Glutamatergic neuron (in vitro differentiated cells): ENCODE data around the gene SF3B2. TPM values are rescaled to one million over a fixed set of nuclear protein-coding genes. Genes with fewer than 3 reads are reported as not detected.

ENCODE experiments used
- total RNA-seq: library from RNA; stranded (reverse); fragmentation: NEBNext Ultra II Directional; extraction: Animal tissue kit (Norgen Biotek cat#: 25700); gene quantifications from one replicate; pipeline ENCODE4 v1.2.1, GENCODE V29; 2021; ENCODE audit not compliant: unreplicated experiment

Gene SF3B2
- total RNA-seq, 1 donor from 2014 or later, result 187 TPM

Other genes starting within 250 kb of the SF3B2 start
- gene SNX32, start 218.4 kb upstream of the SF3B2 start, total RNA-seq, result 14.7 TPM
- gene CFL1, start 194.2 kb upstream of the SF3B2 start, total RNA-seq, result 1,294 TPM
- 114 TPM for gene MUS81, start 191.9 kb upstream of the SF3B2 start, total RNA-seq
- 16.3 TPM for gene EFEMP2, start 179.6 kb upstream of the SF3B2 start, total RNA-seq
- not detected for gene CTSW, start 172.5 kb upstream of the SF3B2 start, total RNA-seq
- gene FIBP, start 163.9 kb upstream of the SF3B2 start, total RNA-seq, result 115 TPM
- gene CCDC85B, start 161.7 kb upstream of the SF3B2 start, total RNA-seq, result 23.6 TPM
- not detected for gene FOSL1, start 152.0 kb upstream of the SF3B2 start, total RNA-seq
- gene C11orf68, start 133.3 kb upstream of the SF3B2 start, total RNA-seq, result 24.7 TPM
- gene DRAP1, start 132.9 kb upstream of the SF3B2 start, total RNA-seq, result 68.7 TPM
- gene TSGA10IP, start 106.9 kb upstream of the SF3B2 start, total RNA-seq, result not detected
- gene SART1, start 90.6 kb upstream of the SF3B2 start, total RNA-seq, result 52.3 TPM
- 37.6 TPM for gene EIF1AD, start 50.2 kb upstream of the SF3B2 start, total RNA-seq
- gene BANF1, start 49.9 kb upstream of the SF3B2 start, total RNA-seq, result 135 TPM
- not detected for gene CST6, start 40.4 kb upstream of the SF3B2 start, total RNA-seq
- not detected for gene CATSPER1, start 25.9 kb upstream of the SF3B2 start, total RNA-seq
- gene GAL3ST3, start 3.2 kb upstream of the SF3B2 start, total RNA-seq, result 2.4 TPM
- 30.6 TPM for gene PACS1, start 17.9 kb downstream of the SF3B2 start, total RNA-seq
- 127 TPM for gene KLC2, start 205.3 kb downstream of the SF3B2 start, total RNA-seq
- 85.4 TPM for gene RAB1B, start 216.3 kb downstream of the SF3B2 start, total RNA-seq
- gene CNIH2, start 225.8 kb downstream of the SF3B2 start, total RNA-seq, result 61.3 TPM
- gene YIF1A, start 236.8 kb downstream of the SF3B2 start, total RNA-seq, result 115 TPM
- 19.2 TPM for gene TMEM151A, start 239.5 kb downstream of the SF3B2 start, total RNA-seq